HepG2 (cell line): ENCODE results near the gene FAM83D. TPM values are rescaled to one million over a fixed set of nuclear protein-coding genes. Genes with fewer than 3 reads are reported as not detected.

ENCODE experiments used
- ATAC-seq: fragments of 200-7000 bp; cut with Tn5 transposase; 3 replicates; pipeline ENCODE4 v1.9.1; 2020; ENCODE audit warnings: mild to moderate bottlenecking, moderate library complexity
- BruUV-seq: library from RNA; stranded (reverse); fragments of 400-500 nt; replicated peaks from 2 replicates; lab custom pipeline; 2021; lab: Mats Ljungman, UMichigan
- CTCF ChIA-PET: fragments of 300-600 bp; formaldehyde crosslinking; extraction: SDS; loops from one replicate; lab custom pipeline; 2021; ENCODE audit warnings: low total read pairs, inconsistent platforms, low intra/inter-chr PET ratio; lab: Yijun Ruan, JAX
- POLR2A ChIA-PET: fragments of 350-600 bp; sonication (Branson Sonifier 250); formaldehyde crosslinking; loops from one replicate; lab custom pipeline; 2020; ENCODE audit warnings: antibody characterized with exemption, inconsistent platforms; lab: Yijun Ruan, JAX
- DNase-seq: peaks from one replicate; pipeline ENCODE4 v3.0.0-alpha.2; 2015; ENCODE audit warnings: low spot score
- FAIRE-seq: peaks from 3 replicates; lab custom pipeline; 2011; peaks lifted over from hg19 to GRCh38; lab: Jason Lieb, UNC
- H2AFZ ChIP-seq: one replicate; pipeline ENCODE4 v1.6.1; 2011; ENCODE audit warnings: low read length, inconsistent platforms
- H3K27ac ChIP-seq: fragments of 300-600 bp; 3 replicates; pipeline ENCODE4 v1.8.0; 2011; ENCODE audit warnings: mixed run types, mild to moderate bottlenecking, mixed read lengths, low read length, inconsistent platforms; ENCODE audit not compliant: insufficient read depth; ENCODE audit errors: extremely low read length
- H3K27me3 ChIP-seq, 2 experiments: fragments of 200-600 bp in 1 of 2; 2 replicates in 1 of 2; 3 replicates in 1 of 2; pipeline versions ENCODE4 v1.6.0 to v1.8.0; 2011; ENCODE audit warnings: low read length in 2 of 2, mild to moderate bottlenecking in 2 of 2, moderate library complexity in 2 of 2, inconsistent platforms in 1 of 2; ENCODE audit not compliant: insufficient read depth in 2 of 2, control insufficient read depth in 1 of 2
- H3K36me3 ChIP-seq, 2 experiments: fragments of 200-600 bp in 1 of 2; replicated peaks in 1 of 2; 2 replicates in 1 of 2; 3 replicates in 1 of 2; pipeline versions ENCODE4 v1.5.1 to v1.8.0; 2011; ENCODE audit warnings: low read length in 2 of 2, inconsistent platforms in 1 of 2; ENCODE audit not compliant: insufficient read depth in 2 of 2, control insufficient read depth in 1 of 2
- H3K4me1 ChIP-seq: 2 replicates; pipeline ENCODE4 v1.5.1; 2012; ENCODE audit warnings: low read length, inconsistent platforms; ENCODE audit not compliant: insufficient read depth
- H3K4me2 ChIP-seq: 2 replicates; pipeline ENCODE4 v1.6.0; 2011; ENCODE audit warnings: low read depth, low read length, inconsistent platforms
- H3K4me3 ChIP-seq, 3 experiments: fragments of 200-600 bp in 1 of 3; sonication (generic), shearing (Covaris generic) in 1 of 3; replicated peaks in 1 of 3; 2 replicates each; pipeline ENCODE4 v1.5.1; 2011 to 2016; ENCODE audit warnings: low read length in 3 of 3, inconsistent platforms in 2 of 3, low read depth in 2 of 3, mild to moderate bottlenecking in 2 of 3, control low read depth in 1 of 3, mixed read lengths in 1 of 3; ENCODE audit not compliant: insufficient read depth in 1 of 3
- H3K79me2 ChIP-seq: one replicate; pipeline ENCODE4 v1.6.1; 2011; ENCODE audit warnings: low read length, inconsistent platforms; ENCODE audit not compliant: insufficient read depth
- H3K9ac ChIP-seq: 2 replicates; pipeline ENCODE4 v1.6.0; 2011; ENCODE audit warnings: mild to moderate bottlenecking, low read depth, low read length, inconsistent platforms; ENCODE audit not compliant: insufficient read depth
- H3K9me3 ChIP-seq: 2 replicates; pipeline ENCODE4 v1.5.1; 2012; ENCODE audit warnings: mild to moderate bottlenecking, low read length
- H4K20me1 ChIP-seq: 2 replicates; pipeline ENCODE4 v1.6.0; 2011; ENCODE audit warnings: inconsistent platforms, mild to moderate bottlenecking, low read length, moderate library complexity; ENCODE audit not compliant: insufficient read depth
- ATF7-NPFF ChIP-seq: sonication (generic); formaldehyde crosslinking; IDR thresholded peaks from 2 replicates; pipeline ENCODE4 v1.8.1; 2023; ENCODE audit warnings: mild to moderate bottlenecking, low read depth, missing genetic modification reagents, moderate library complexity
- DZIP1 ChIP-seq: sonication (generic); formaldehyde crosslinking; IDR thresholded peaks from 2 replicates; pipeline ENCODE4 v1.5.0; 2020; ENCODE audit warnings: mild to moderate bottlenecking, missing genetic modification reagents
- PPARG ChIP-seq: conservative IDR thresholded peaks from 2 replicates; pipeline ENCODE4 v1.6.1; 2016; ENCODE audit warnings: missing biosample characterization, missing genetic modification reagents
- PRDM10 ChIP-seq: sonication (generic); formaldehyde crosslinking; IDR thresholded peaks from 2 replicates; pipeline ENCODE4 v1.4.0; 2020; ENCODE audit warnings: low read depth, missing genetic modification reagents
- SAFB2 ChIP-seq: sonication (generic); formaldehyde crosslinking; IDR thresholded peaks from 2 replicates; pipeline ENCODE4 v1.5.1; 2020; ENCODE audit warnings: missing genetic modification reagents, low read depth, mild to moderate bottlenecking, borderline replicate concordance
- THYN1 ChIP-seq: sonication (generic); formaldehyde crosslinking; IDR thresholded peaks from 2 replicates; pipeline ENCODE4 v1.8.1; 2023; ENCODE audit warnings: low read depth, mild to moderate bottlenecking, moderate library complexity, missing genetic modification reagents, borderline replicate concordance
- ZC3H13 ChIP-seq: sonication (generic); formaldehyde crosslinking; IDR thresholded peaks from 2 replicates; pipeline ENCODE4 v1.8.1; 2023; ENCODE audit warnings: mild to moderate bottlenecking, missing genetic modification reagents, moderate library complexity
- ZMYM4 ChIP-seq: sonication (generic); formaldehyde crosslinking; IDR thresholded peaks from 2 replicates; pipeline ENCODE4 v1.8.1; 2023; ENCODE audit warnings: mild to moderate bottlenecking, missing genetic modification reagents
- ZNF292 ChIP-seq: sonication (generic); formaldehyde crosslinking; IDR thresholded peaks from 2 replicates; pipeline ENCODE4 v1.8.1; 2022; ENCODE audit warnings: mild to moderate bottlenecking, low read depth, missing genetic modification reagents, borderline replicate concordance
- WGBS: methylation state at CpG from one replicate; pipeline ENCODE4 v1.1.6; 2017; ENCODE audit warnings: low lambda C conversion rate; 5-methylcytosine and 5-hydroxymethylcytosine counted together
- in situ Hi-C: cut with HindIII; loops from 2 replicates; pipeline ENCODE4 v1.10.0; 2017; ENCODE audit warnings: low pct_unique_long_range_greater_than_20kb; ENCODE audit not compliant: extremely low pct_ligation_motif_present
- intact Hi-C: fragments of 100-400 bp; cut with micrococcal nuclease; formaldehyde crosslinking; loops from one replicate; pipeline ENCODE4 v1.10.0; 2022; ENCODE audit not compliant: unreplicated experiment
- polyA plus RNA-seq, 8 experiments: library from polyadenylated mRNA; depleted of rRNA in 3 of 8; stranded (reverse) in 7 of 8; unstranded in 1 of 8; fragments of >200 nt; fragmentation: Illumina TruSeq in 4 of 8; extraction: Trizol in 4 of 8; gene quantifications; 2 replicates each; pipeline versions ENCODE4 v1.2.1 to v1.2.3, GENCODE V29; 2011 to 2016; ENCODE audit warnings: low read depth in 4 of 8, missing spikeins in 1 of 8, mixed read lengths in 1 of 8; ENCODE audit not compliant: insufficient read depth in 1 of 8
- total RNA-seq, 5 experiments: library from RNA; depleted of rRNA; stranded (reverse); fragments of >200 nt; fragmentation: Illumina TruSeq; extraction: Trizol; gene quantifications; 2 replicates each; pipeline ENCODE4 v1.2.3, GENCODE V29; 2016; ENCODE audit warnings: low read depth in 1 of 5

Gene FAM83D
- total and polyA plus RNA-seq, 2 of the 13 experiments (the other 11 are each of a cell fraction or from before 2014, with no cell fraction given) = 51.4 to 64.0 TPM

GRCh38 chr20:38920851-38921250, 5.4 kb upstream of the FAM83D start:
- ChIA-PET CTCF (no interaction called here), POLR2A (no interaction called here)
- FAIRE-seq = no peak
- Histone ChIP-seq H3K27me3 (peaks cover 7 to 23% of the 10 kb centered on the region in 2 experiments; a peak in 4 of 5 replicates), H3K9me3 (no peaks in the 10 kb centered on the region), H3K4me1 (peaks cover 44% of the 10 kb centered on the region), H3K4me2 (no peak overlapping the region), H3K27ac (no peak overlapping the region), H2AFZ (no peak overlapping the region), H3K4me3 (no peak overlapping the region), H4K20me1 (no peaks in the 10 kb centered on the region), H3K9ac (no peak overlapping the region), H3K36me3 (no peaks in the 10 kb centered on the region), H3K79me2 (no peaks in the 10 kb centered on the region)
- ATAC-seq = no peak
- intact Hi-C loops = no loop called here
- TF ChIP-seq DZIP1 (CRISPR knock-in tag) (no peak), ZC3H13 (no peak), ATF7-NPFF (CRISPR knock-in tag) (no peak), ZNF292 (no peak), SAFB2 (CRISPR knock-in tag) (no peak), PPARG (CRISPR knock-in tag) (no peak), THYN1 (CRISPR knock-in tag) (no peak), PRDM10 (CRISPR knock-in tag) (no peak), ZMYM4 (no peak)
- BruUV-seq = no TSS peak
- in situ Hi-C loops = loop anchor here (5.0 kb wide), 1 partner anchor 126 kb away; no protein-coding TSS in a partner anchor
- DNase-seq = no peak
- WGBS = 44% methylated on average over 9 of the region's 9 CpGs
